ENCODE results near the gene RAP1B. TPM values are rescaled to one million over a fixed set of nuclear protein-coding genes. Genes with fewer than 3 reads are reported as not detected.

RAP1B gene
- polyA plus RNA-seq (2013, experiment 1 of 2): 125 TPM
- 123 TPM for polyA plus RNA-seq (2013, experiment 2 of 2)

DNA sequence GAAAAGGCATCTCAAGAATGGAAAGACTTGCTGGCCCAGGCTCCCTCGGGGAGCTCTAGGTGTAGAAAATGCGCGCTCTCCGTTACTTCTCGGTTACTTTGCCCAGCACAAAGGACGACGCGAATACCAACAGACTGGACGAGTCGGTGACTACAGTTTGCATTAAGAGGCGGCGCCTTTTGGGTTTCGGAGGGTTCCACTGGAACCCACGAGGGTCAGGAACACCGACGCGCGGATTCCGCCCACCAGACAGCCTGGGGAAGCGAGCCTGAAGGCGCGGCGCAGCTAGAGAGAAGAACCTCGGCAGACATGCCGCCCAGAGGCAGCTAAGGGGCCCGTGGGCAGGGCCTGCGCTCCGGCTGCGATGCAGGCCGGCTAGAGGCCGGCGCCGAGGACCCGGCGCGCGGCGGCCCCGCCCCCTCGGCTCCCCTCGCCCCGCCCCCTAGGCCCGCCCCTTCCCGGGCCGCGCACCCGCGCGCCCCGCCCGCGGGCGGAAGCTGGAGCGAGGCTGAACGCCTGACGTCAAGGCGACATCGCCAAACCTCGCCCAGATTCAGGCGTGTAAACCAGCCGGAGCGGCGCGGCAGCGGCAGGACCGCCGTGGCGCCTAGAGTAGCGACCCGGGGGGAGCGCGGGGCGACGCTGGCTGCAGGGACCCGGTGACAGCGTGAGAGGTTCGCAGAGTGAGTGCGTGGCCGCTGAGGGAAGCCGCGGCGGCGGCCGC, at the start of gene RAP1B:
Gene RAP1B, plus strand, starts transcription at position 530 of the 724 bp plus-strand sequence. CDS start 37,826 bp downstream, outside the sequence.
- Histone ChIP-seq H2BK120ac (ENCODE audit: low read depth, low read length) (no peak within 1 kb of the TSS), H3K79me1 (ENCODE audit: low read depth, low read length) (peaks cover 2% of the 10 kb centered on the region), H3K4ac (ENCODE audit: low read length) (no peak within 1 kb of the TSS), H3K27ac (replicated peaks; ENCODE audit: low read length) (peak within 1 kb of the TSS; percentile 90), H3K14ac (ENCODE audit: low read length) (peak within 1 kb of the TSS; percentile 63), H3K36me3 (replicated peaks in 1 of 2; ENCODE audit: control insufficient read depth in 2 of 2, insufficient read depth in 2 of 2, low read length in 2 of 2) (peaks cover 0 to 18% of the 10 kb centered on the region in 2 donors), H3K23ac (ENCODE audit: low read depth, low read length, poor library complexity) (peak within 1 kb of the TSS; percentile 92), H3K9ac (ENCODE audit: low read depth, low read length, poor library complexity) (peak within 1 kb of the TSS; percentile 91), H2AK5ac (ENCODE audit: low read depth, low read length) (no peak within 1 kb of the TSS), H4K91ac (ENCODE audit: low read depth, low read length, poor library complexity) (no peak within 1 kb of the TSS), H2BK15ac (ENCODE audit: low read length) (no peak within 1 kb of the TSS), H3K4me1 (ENCODE audit: control insufficient read depth in 2 of 2, insufficient read depth in 1 of 2, low read depth in 1 of 2, low read length in 2 of 2) (peaks cover 3 to 4% of the 10 kb centered on the region in 2 donors), H2BK12ac (ENCODE audit: low read length) (no peak within 1 kb of the TSS), H2BK5ac (ENCODE audit: low read length) (peak within 1 kb of the TSS; percentile 56), H4K8ac (ENCODE audit: low read depth, low read length) (peak within 1 kb of the TSS; percentile 52), H3K9me3 (replicated peaks in 1 of 2; ENCODE audit: control insufficient read depth in 2 of 2, insufficient read depth in 1 of 2, low read depth in 1 of 2, low read length in 2 of 2) (peaks cover 0 to 6% of the 10 kb centered on the region in 2 donors), H2AFZ (ENCODE audit: low read length) (peak within 1 kb of the TSS; percentile 94), H3K4me2 (ENCODE audit: insufficient read depth, low read length, poor library complexity, severe bottlenecking) (peak within 1 kb of the TSS; percentile 66), H3K18ac (ENCODE audit: low read length) (peak within 1 kb of the TSS; percentile 98), H3K27me3 (ENCODE audit: control insufficient read depth in 3 of 3, insufficient read depth in 3 of 3, low read depth in 1 of 3, low read length in 3 of 3) (no peaks in the 10 kb centered on the region), H3K4me3 (ENCODE audit: low read length in 2 of 2) (peak within 1 kb of the TSS; percentile 55 to 96)
- peak; percentile 88 for DNase-seq (ENCODE audit: low spot score)
- no CpG with 5 or more reads among the region's 84 CpGs for WGBS, 2 donors (ENCODE audit: extremely low coverage in 2 of 2, insufficient read length in 2 of 2, insufficient replicate concordance in 1 of 2)

DNA sequence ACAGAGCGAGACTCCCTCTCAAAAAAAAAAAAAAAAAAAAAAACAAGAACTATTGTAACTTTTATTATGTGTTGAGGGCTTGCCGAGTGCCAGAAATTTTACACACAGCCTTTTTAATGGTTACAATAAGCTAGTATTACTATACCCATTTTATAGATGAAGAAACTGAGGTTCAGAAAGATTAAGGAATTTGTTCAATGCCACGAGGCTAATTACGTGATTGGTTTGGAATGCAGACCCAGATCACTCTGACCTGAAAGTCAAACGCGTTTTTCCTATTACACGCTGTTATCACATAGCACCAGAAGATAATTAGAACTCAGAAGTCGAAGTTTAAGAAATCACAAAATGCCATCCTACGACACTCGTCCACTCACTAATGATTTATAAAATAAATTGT, 48.9 kb upstream of the RAP1B start:
- H2BK5ac ChIP-seq (ENCODE audit: low read length): no peak overlapping the region
- H3K4me3 ChIP-seq (ENCODE audit: low read length in 2 of 2): no peak overlapping the region
- H3K27ac ChIP-seq (replicated peaks; ENCODE audit: low read length): no peak overlapping the region
- H3K27me3 ChIP-seq (ENCODE audit: control insufficient read depth in 3 of 3, insufficient read depth in 3 of 3, low read depth in 1 of 3, low read length in 3 of 3): peaks cover 0 to 6% (median 0%) of the 10 kb centered on the region in 3 experiments
- H3K23ac ChIP-seq (ENCODE audit: low read depth, low read length, poor library complexity): no peak overlapping the region
- no peak for DNase-seq (ENCODE audit: low spot score)
- H3K9ac ChIP-seq (ENCODE audit: low read depth, low read length, poor library complexity): no peak overlapping the region
- H3K4me1 ChIP-seq (ENCODE audit: control insufficient read depth in 2 of 2, insufficient read depth in 1 of 2, low read depth in 1 of 2, low read length in 2 of 2): peaks cover 4 to 8% of the 10 kb centered on the region in 2 donors
- H3K18ac ChIP-seq (ENCODE audit: low read length): no peak overlapping the region
- H2BK15ac ChIP-seq (ENCODE audit: low read length): no peak overlapping the region
- H4K8ac ChIP-seq (ENCODE audit: low read depth, low read length): no peak overlapping the region
- H3K79me1 ChIP-seq (ENCODE audit: low read depth, low read length): no peaks in the 10 kb centered on the region
- H3K36me3 ChIP-seq (replicated peaks in 1 of 2; ENCODE audit: control insufficient read depth in 2 of 2, insufficient read depth in 2 of 2, low read length in 2 of 2): no peaks in the 10 kb centered on the region
- H3K4me2 ChIP-seq (ENCODE audit: insufficient read depth, low read length, poor library complexity, severe bottlenecking): no peak overlapping the region
- no peak overlapping the region for H2AK5ac ChIP-seq (ENCODE audit: low read depth, low read length)
- H4K91ac ChIP-seq (ENCODE audit: low read depth, low read length, poor library complexity): no peak overlapping the region
- no peak overlapping the region for H3K14ac ChIP-seq (ENCODE audit: low read length)
- no peak overlapping the region for H2BK120ac ChIP-seq (ENCODE audit: low read depth, low read length)
- no peak overlapping the region for H3K4ac ChIP-seq (ENCODE audit: low read length)
- no peak overlapping the region for H2AFZ ChIP-seq (ENCODE audit: low read length)
- no peaks in the 10 kb centered on the region for H3K9me3 ChIP-seq (replicated peaks in 1 of 2; ENCODE audit: control insufficient read depth in 2 of 2, insufficient read depth in 1 of 2, low read depth in 1 of 2, low read length in 2 of 2)
- no peak overlapping the region for H2BK12ac ChIP-seq (ENCODE audit: low read length)
- no CpG with 5 or more reads among the region's 10 CpGs for WGBS, 2 donors (ENCODE audit: extremely low coverage in 2 of 2, insufficient read length in 2 of 2, insufficient replicate concordance in 1 of 2)

DNA sequence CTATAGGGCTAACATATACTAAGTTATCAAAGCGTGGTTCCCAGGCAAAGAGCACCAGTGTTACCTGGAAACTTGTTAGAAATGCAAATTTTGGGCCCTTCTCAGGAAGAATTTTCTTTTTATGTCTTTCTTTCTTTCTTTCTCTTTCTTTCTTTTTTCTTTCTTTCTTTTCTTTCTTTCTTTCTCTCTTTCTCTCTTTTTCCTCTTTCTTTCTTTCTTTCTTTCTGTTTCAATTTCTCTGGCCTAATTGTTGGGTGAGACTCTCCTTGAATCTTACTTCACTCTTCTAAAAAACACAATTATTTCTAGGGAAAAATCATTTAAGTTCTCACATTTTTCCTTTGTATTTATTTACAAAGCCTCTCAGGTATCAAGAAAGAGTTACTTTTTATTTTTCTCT, 46.5 kb upstream of the RAP1B start:
- no peak overlapping the region for H2BK15ac ChIP-seq (ENCODE audit: low read length)
- H2BK120ac ChIP-seq (ENCODE audit: low read depth, low read length): no peak overlapping the region
- DNase-seq (ENCODE audit: low spot score): no peak
- no peak overlapping the region for H3K4me2 ChIP-seq (ENCODE audit: insufficient read depth, low read length, poor library complexity, severe bottlenecking)
- H3K79me1 ChIP-seq (ENCODE audit: low read depth, low read length): no peaks in the 10 kb centered on the region
- H3K4me1 ChIP-seq (ENCODE audit: control insufficient read depth in 2 of 2, insufficient read depth in 1 of 2, low read depth in 1 of 2, low read length in 2 of 2): peaks cover 4 to 8% of the 10 kb centered on the region in 2 donors
- no peaks in the 10 kb centered on the region for H3K36me3 ChIP-seq (replicated peaks in 1 of 2; ENCODE audit: control insufficient read depth in 2 of 2, insufficient read depth in 2 of 2, low read length in 2 of 2)
- H3K9ac ChIP-seq (ENCODE audit: low read depth, low read length, poor library complexity): no peak overlapping the region
- H2BK12ac ChIP-seq (ENCODE audit: low read length): no peak overlapping the region
- no peaks in the 10 kb centered on the region for H3K27me3 ChIP-seq (ENCODE audit: control insufficient read depth in 3 of 3, insufficient read depth in 3 of 3, low read depth in 1 of 3, low read length in 3 of 3)
- H3K18ac ChIP-seq (ENCODE audit: low read length): no peak overlapping the region
- H4K8ac ChIP-seq (ENCODE audit: low read depth, low read length): no peak overlapping the region
- H3K23ac ChIP-seq (ENCODE audit: low read depth, low read length, poor library complexity): no peak overlapping the region
- no peak overlapping the region for H3K4me3 ChIP-seq (ENCODE audit: low read length in 2 of 2)
- H4K91ac ChIP-seq (ENCODE audit: low read depth, low read length, poor library complexity): no peak overlapping the region
- H3K27ac ChIP-seq (replicated peaks; ENCODE audit: low read length): no peak overlapping the region
- H2AK5ac ChIP-seq (ENCODE audit: low read depth, low read length): no peak overlapping the region
- no CpG with 5 or more reads among the region's 1 CpG for WGBS, 2 donors (ENCODE audit: extremely low coverage in 2 of 2, insufficient read length in 2 of 2, insufficient replicate concordance in 1 of 2)
- H3K4ac ChIP-seq (ENCODE audit: low read length): no peak overlapping the region
- H3K14ac ChIP-seq (ENCODE audit: low read length): no peak overlapping the region
- no peak overlapping the region for H2AFZ ChIP-seq (ENCODE audit: low read length)
- no peaks in the 10 kb centered on the region for H3K9me3 ChIP-seq (replicated peaks in 1 of 2; ENCODE audit: control insufficient read depth in 2 of 2, insufficient read depth in 1 of 2, low read depth in 1 of 2, low read length in 2 of 2)
- H2BK5ac ChIP-seq (ENCODE audit: low read length): no peak overlapping the region

DNA sequence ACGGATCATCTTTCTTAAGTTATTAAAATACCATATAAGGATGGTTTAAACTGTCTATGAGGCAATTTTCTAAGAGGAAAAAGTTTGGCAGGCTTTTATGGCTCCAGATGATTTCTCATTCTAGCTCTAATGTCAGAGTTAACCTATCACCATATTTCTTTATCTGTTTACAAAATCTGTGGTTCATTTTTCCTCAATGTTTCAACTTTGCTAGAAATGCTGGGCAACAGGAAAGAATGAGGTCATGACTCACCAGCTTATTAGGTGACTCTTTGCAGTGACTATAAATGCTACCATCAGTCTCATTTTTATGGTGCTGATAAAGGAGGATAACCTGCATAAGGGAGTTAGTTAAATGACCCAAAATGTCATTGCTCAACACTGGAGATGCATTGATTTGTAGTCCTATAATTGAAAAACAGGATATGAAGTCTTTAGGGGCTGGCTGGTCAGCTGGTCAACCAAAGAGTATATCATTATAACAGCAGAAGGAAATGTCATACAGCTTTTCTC, 45.3 kb upstream of the RAP1B start:
- H3K18ac ChIP-seq (ENCODE audit: low read length): no peak overlapping the region
- no peak overlapping the region for H2BK15ac ChIP-seq (ENCODE audit: low read length)
- no peaks in the 10 kb centered on the region for H3K9me3 ChIP-seq (replicated peaks in 1 of 2; ENCODE audit: control insufficient read depth in 2 of 2, insufficient read depth in 1 of 2, low read depth in 1 of 2, low read length in 2 of 2)
- no peak overlapping the region for H4K8ac ChIP-seq (ENCODE audit: low read depth, low read length)
- no peak overlapping the region for H3K27ac ChIP-seq (replicated peaks; ENCODE audit: low read length)
- no CpG with 5 or more reads among the region's 1 CpG for WGBS, 2 donors (ENCODE audit: extremely low coverage in 2 of 2, insufficient read length in 2 of 2, insufficient replicate concordance in 1 of 2)
- H3K36me3 ChIP-seq (replicated peaks in 1 of 2; ENCODE audit: control insufficient read depth in 2 of 2, insufficient read depth in 2 of 2, low read length in 2 of 2): no peaks in the 10 kb centered on the region
- H4K91ac ChIP-seq (ENCODE audit: low read depth, low read length, poor library complexity): no peak overlapping the region
- H2AK5ac ChIP-seq (ENCODE audit: low read depth, low read length): no peak overlapping the region
- no peak overlapping the region for H2AFZ ChIP-seq (ENCODE audit: low read length)
- DNase-seq (ENCODE audit: low spot score): no peak
- no peak overlapping the region for H3K4me2 ChIP-seq (ENCODE audit: insufficient read depth, low read length, poor library complexity, severe bottlenecking)
- no peak overlapping the region for H3K4ac ChIP-seq (ENCODE audit: low read length)
- H3K79me1 ChIP-seq (ENCODE audit: low read depth, low read length): no peaks in the 10 kb centered on the region
- H3K9ac ChIP-seq (ENCODE audit: low read depth, low read length, poor library complexity): no peak overlapping the region
- H3K4me1 ChIP-seq (ENCODE audit: control insufficient read depth in 2 of 2, insufficient read depth in 1 of 2, low read depth in 1 of 2, low read length in 2 of 2): peaks cover under 1 to 2% of the 10 kb centered on the region in 2 donors
- no peak overlapping the region for H2BK12ac ChIP-seq (ENCODE audit: low read length)
- H3K27me3 ChIP-seq (ENCODE audit: control insufficient read depth in 3 of 3, insufficient read depth in 3 of 3, low read depth in 1 of 3, low read length in 3 of 3): no peaks in the 10 kb centered on the region
- H2BK120ac ChIP-seq (ENCODE audit: low read depth, low read length): no peak overlapping the region
- no peak overlapping the region for H3K4me3 ChIP-seq (ENCODE audit: low read length in 2 of 2)
- no peak overlapping the region for H3K14ac ChIP-seq (ENCODE audit: low read length)
- H2BK5ac ChIP-seq (ENCODE audit: low read length): no peak overlapping the region
- H3K23ac ChIP-seq (ENCODE audit: low read depth, low read length, poor library complexity): no peak overlapping the region

All from neuronal stem cell (in vitro differentiated cells).